VCaP (cell line): ENCODE data around the gene MEDAG.

ENCODE experiments used
- H3K27ac ChIP-seq: fragments of 450-650 bp; 2 replicates; pipeline ENCODE4 v1.5.1; 2017
- CTCF ChIP-seq: fragments of 450-650 bp; conservative IDR thresholded peaks from 2 replicates; pipeline ENCODE4 v1.5.1; 2017; ENCODE audit warnings: mild to moderate bottlenecking, moderate library complexity

MEDAG gene

GRCh38 chr13:30933354-30933670, 27.2 kb downstream of the MEDAG start:
- H3K27ac ChIP-seq, result no peak overlapping the region
- TF ChIP-seq CTCF, result no peak

- no peak overlapping the region for H3K27ac ChIP-seq
- TF ChIP-seq CTCF, result peak; percentile 27; the same call in 1 of the 2 replicates
Observed at GRCh38 chr13:30934381-30934780, 28.3 kb downstream of the MEDAG start.

- no peak for TF ChIP-seq CTCF
- H3K27ac ChIP-seq, result no peak overlapping the region
Observed at GRCh38 chr13:30934803-30935202, 28.7 kb downstream of the MEDAG start.

- TF ChIP-seq CTCF, result no peak
- H3K27ac ChIP-seq, result no peak overlapping the region
Observed at GRCh38 chr13:30936971-30937370, 30.9 kb downstream of the MEDAG start.

- H3K27ac ChIP-seq, result no peak overlapping the region
- TF ChIP-seq CTCF, result no peak
Observed at GRCh38 chr13:30943881-30944280, 37.8 kb downstream of the MEDAG start.

- H3K27ac ChIP-seq, result peak overlapping the region; percentile 66
- no peak for TF ChIP-seq CTCF
Observed at GRCh38 chr13:30957258-30957943, 51.3 kb downstream of the MEDAG start.

- no peak for TF ChIP-seq CTCF
- H3K27ac ChIP-seq, result no peak overlapping the region
Observed at GRCh38 chr13:30959678-30960077, 53.6 kb downstream of the MEDAG start.

- H3K27ac ChIP-seq, result no peak overlapping the region
- no peak for TF ChIP-seq CTCF
Observed at GRCh38 chr13:30963791-30964190, 57.7 kb downstream of the MEDAG start.
